MCF 10A (cell line): Measurements from ENCODE around the gene MRPS24. TPM values are rescaled to one million over a fixed set of nuclear protein-coding genes. Genes with fewer than 3 reads are reported as not detected.

Experiments used
- BruUV-seq: library from RNA; stranded (reverse); fragments of 400-500 nt; replicated peaks from 2 replicates; lab custom pipeline; 2021; lab: Mats Ljungman, UMichigan
- CTCF ChIA-PET: fragments of 300-600 bp; sonication (Branson Sonifier 250); formaldehyde crosslinking; extraction: SDS; loops from one replicate; lab custom pipeline; 2021; ENCODE audit warnings: antibody characterized with exemption, inconsistent platforms; lab: Yijun Ruan, JAX
- POLR2A ChIA-PET: fragments of 300-600, 350-650 bp; sonication (Branson Sonifier 250); formaldehyde crosslinking; extraction: SDS; loops from one replicate; lab custom pipeline; 2020; ENCODE audit warnings: antibody characterized with exemption, inconsistent platforms; lab: Yijun Ruan, JAX
- DNase-seq: peaks from one replicate; pipeline ENCODE4 v3.0.0-alpha.2; 2018; ENCODE audit not compliant: unreplicated experiment
- H3K27ac Mint-ChIP-seq: one replicate; pipeline ENCODE4 v1.8.0; 2022; ENCODE audit warnings: mild to moderate bottlenecking, low read depth, mixed read lengths; ENCODE audit not compliant: unreplicated experiment
- H3K27me3 Mint-ChIP-seq: one replicate; pipeline ENCODE4 v1.8.0; 2022; ENCODE audit warnings: mixed read lengths; ENCODE audit not compliant: insufficient read depth, unreplicated experiment
- H3K36me3 Mint-ChIP-seq: one replicate; pipeline ENCODE4 v1.8.0; 2022; ENCODE audit warnings: mild to moderate bottlenecking, moderate library complexity, mixed read lengths; ENCODE audit not compliant: insufficient read depth, unreplicated experiment
- H3K4me1 Mint-ChIP-seq: one replicate; pipeline ENCODE4 v1.8.0; 2022; ENCODE audit warnings: mixed read lengths; ENCODE audit not compliant: insufficient read depth, unreplicated experiment
- H3K4me3 Mint-ChIP-seq: one replicate; pipeline ENCODE4 v1.8.0; 2022; ENCODE audit warnings: mild to moderate bottlenecking, moderate library complexity, mixed read lengths; ENCODE audit not compliant: unreplicated experiment
- H3K9me3 Mint-ChIP-seq: one replicate; pipeline ENCODE4 v1.8.0; 2022; ENCODE audit warnings: mixed read lengths; ENCODE audit not compliant: unreplicated experiment
- intact Hi-C: fragments of 100-400 bp; cut with micrococcal nuclease; formaldehyde crosslinking; loops from 2 replicates; pipeline ENCODE4 v1.14.1; 2022
- total RNA-seq: library from RNA; stranded (reverse); gene quantifications from 2 replicates; pipeline ENCODE4 v1.2.3, GENCODE V29; 2022
- TF ChIP-seq, protein P1 (sequence below): fragments of 200-600 bp; IDR thresholded peaks from one replicate; pipeline ENCODE4 v1.8.0; 2022; ENCODE audit warnings: antibody characterized with exemption, mild to moderate bottlenecking; ENCODE audit not compliant: unreplicated experiment

Gene MRPS24
- total RNA-seq, 1 experiment from 2014 or later, result 188 TPM

DNA sequence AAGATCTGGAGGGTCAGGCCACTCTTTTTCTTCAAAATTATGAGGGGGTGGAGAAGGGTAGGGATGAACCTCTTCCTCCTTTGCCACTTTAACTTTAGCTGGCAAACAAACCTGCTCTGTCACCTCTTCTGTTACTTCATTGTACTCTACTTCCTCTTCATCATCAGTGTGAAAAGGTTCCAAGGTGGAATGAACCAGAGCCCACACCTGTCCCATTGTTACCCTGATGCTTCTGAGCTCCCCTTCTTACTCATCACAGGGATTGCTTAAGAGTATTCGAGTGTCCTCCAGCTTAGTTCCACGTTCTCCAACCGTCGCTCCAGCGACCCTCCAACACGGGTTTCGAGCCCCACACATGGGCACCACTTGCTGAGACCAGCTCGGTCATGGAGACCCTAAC, 5.2 kb downstream of the MRPS24 start:
- no peaks in the 10 kb centered on the region for H3K4me1 Mint-ChIP-seq
- no peaks in the 10 kb centered on the region for H3K9me3 Mint-ChIP-seq
- BruUV-seq, result no TSS peak
- H3K36me3 Mint-ChIP-seq, result peaks cover 24% of the 10 kb centered on the region
- no peaks in the 10 kb centered on the region for H3K27me3 Mint-ChIP-seq
- H3K27ac Mint-ChIP-seq, result no peak overlapping the region
- intact Hi-C loops, result no loop called here
- no peak overlapping the region for H3K4me3 Mint-ChIP-seq
- TF ChIP-seq, protein P1, sequence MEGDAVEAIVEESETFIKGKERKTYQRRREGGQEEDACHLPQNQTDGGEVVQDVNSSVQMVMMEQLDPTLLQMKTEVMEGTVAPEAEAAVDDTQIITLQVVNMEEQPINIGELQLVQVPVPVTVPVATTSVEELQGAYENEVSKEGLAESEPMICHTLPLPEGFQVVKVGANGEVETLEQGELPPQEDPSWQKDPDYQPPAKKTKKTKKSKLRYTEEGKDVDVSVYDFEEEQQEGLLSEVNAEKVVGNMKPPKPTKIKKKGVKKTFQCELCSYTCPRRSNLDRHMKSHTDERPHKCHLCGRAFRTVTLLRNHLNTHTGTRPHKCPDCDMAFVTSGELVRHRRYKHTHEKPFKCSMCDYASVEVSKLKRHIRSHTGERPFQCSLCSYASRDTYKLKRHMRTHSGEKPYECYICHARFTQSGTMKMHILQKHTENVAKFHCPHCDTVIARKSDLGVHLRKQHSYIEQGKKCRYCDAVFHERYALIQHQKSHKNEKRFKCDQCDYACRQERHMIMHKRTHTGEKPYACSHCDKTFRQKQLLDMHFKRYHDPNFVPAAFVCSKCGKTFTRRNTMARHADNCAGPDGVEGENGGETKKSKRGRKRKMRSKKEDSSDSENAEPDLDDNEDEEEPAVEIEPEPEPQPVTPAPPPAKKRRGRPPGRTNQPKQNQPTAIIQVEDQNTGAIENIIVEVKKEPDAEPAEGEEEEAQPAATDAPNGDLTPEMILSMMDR, result no peak
- DNase-seq, result peak; percentile 56
- POLR2A ChIA-PET, result interaction anchor here (0.7 to 1.3 kb wide), 2 partner anchors 10 to 63 kb away, joined by 3 read pairs; no protein-coding TSS in a partner anchor
- CTCF ChIA-PET, result interaction anchor here (1.0 to 1.6 kb wide), 3 partner anchors 26 to 61 kb away, joined by 3 to 4 read pairs (median 4); no protein-coding TSS in a partner anchor

DNA sequence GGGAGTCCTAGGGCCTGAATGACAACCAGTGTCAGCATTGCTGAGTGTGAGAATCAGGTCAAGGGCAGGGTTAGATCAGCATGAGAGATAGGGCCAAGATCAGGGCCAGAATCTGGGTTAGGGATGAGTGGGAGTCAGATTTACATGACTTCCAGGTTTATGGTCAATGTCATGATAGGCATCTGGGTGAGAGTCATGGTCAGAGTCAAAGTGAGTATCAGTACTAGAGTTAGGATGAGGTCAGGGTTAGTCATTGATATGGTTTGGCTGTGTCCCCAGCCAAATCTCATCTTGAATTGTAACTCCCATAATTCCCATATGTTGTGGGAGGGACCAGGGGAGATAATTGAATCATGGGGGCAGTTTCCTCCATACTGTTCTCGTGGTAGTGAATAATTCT, 12.3 kb downstream of the MRPS24 start:
- CTCF ChIA-PET, result interaction anchor here (2.1 kb wide), 1 partner anchor 18 kb away, joined by 7 read pairs; no protein-coding TSS in a partner anchor
- intact Hi-C loops, result no loop called here
- no peak for DNase-seq
- Mint-ChIP-seq H3K27me3 (no peaks in the 10 kb centered on the region), H3K27ac (no peak overlapping the region), H3K36me3 (no peaks in the 10 kb centered on the region), H3K9me3 (no peaks in the 10 kb centered on the region), H3K4me1 (no peaks in the 10 kb centered on the region), H3K4me3 (no peak overlapping the region)
- no TSS peak for BruUV-seq
- TF ChIP-seq, protein P1, result no peak
- POLR2A ChIA-PET, result no interaction called here

DNA sequence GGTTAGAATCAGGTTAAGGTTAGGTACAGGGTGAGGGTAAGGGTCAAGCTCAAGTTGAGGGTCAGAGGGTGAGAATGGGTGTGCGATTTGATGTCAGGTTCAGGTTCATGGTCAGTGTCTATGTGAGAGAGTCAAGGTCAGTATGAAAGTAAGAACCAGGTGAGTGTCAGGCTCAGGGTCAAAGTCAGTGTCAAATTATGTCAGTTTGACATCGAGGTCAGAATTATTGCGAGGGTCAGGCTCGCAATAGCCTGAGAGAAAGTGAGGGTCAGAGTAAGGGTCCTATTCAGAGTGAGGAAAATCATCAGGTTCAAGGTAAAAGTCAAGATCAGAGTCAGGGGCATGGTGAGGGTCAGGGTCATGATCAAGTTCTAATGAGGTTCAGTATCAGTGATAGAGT, 13.0 kb downstream of the MRPS24 start:
- Mint-ChIP-seq H3K4me3 (no peak overlapping the region), H3K4me1 (no peaks in the 10 kb centered on the region), H3K36me3 (no peaks in the 10 kb centered on the region), H3K27ac (no peak overlapping the region), H3K27me3 (no peaks in the 10 kb centered on the region), H3K9me3 (peaks cover 4% of the 10 kb centered on the region)
- ChIA-PET CTCF (interaction anchor here (2.1 kb wide), 1 partner anchor 18 kb away, joined by 7 read pairs; no protein-coding TSS in a partner anchor), POLR2A (no interaction called here)
- BruUV-seq, result no TSS peak
- DNase-seq, result no peak
- intact Hi-C loops, result no loop called here
- TF ChIP-seq, protein P1, result no peak

DNA sequence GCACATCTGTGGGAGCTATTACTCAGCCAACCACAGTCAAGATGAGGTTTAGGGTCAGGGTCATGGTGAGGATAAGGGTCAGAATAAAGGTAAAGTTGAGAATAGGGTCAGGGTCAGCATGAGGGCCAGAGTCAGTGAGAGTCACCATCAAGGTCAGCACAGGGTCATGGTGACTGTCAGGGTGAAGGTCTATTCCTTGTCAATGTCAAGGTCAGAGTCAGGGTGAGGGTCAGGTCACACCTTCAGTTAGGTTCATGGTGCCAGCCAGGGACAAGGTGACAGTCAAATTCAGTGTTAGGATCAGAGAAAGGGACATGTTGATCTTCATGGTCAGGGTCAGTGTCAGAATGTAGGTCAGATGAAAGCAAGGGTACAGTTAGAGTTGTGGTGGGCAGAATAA, 14.1 kb downstream of the MRPS24 start:
- H3K4me1 Mint-ChIP-seq, result no peaks in the 10 kb centered on the region
- no peak overlapping the region for H3K4me3 Mint-ChIP-seq
- ChIA-PET POLR2A (interaction anchor here (0.5 kb wide), 1 partner anchor 1128 kb away, joined by 4 read pairs; no protein-coding TSS in a partner anchor), CTCF (interaction anchor here (2.1 kb wide), 1 partner anchor 17 kb away, joined by 7 read pairs; no protein-coding TSS in a partner anchor)
- no TSS peak for BruUV-seq
- TF ChIP-seq, protein P1, result no peak
- H3K27ac Mint-ChIP-seq, result no peak overlapping the region
- H3K36me3 Mint-ChIP-seq, result no peaks in the 10 kb centered on the region
- intact Hi-C loops, result no loop called here
- H3K9me3 Mint-ChIP-seq, result peaks cover 6% of the 10 kb centered on the region
- DNase-seq, result no peak
- H3K27me3 Mint-ChIP-seq, result no peaks in the 10 kb centered on the region
